Activated B cell treated with CpG ODN at 0.5 μM for 24 hours (primary cell): ENCODE results near the gene AGAP2. TPM values are rescaled to one million over a fixed set of nuclear protein-coding genes. Genes with fewer than 3 reads are reported as not detected.

Experiments
- ATAC-seq: fragments of 200-7000 bp; cut with Tn5 transposase; one replicate; pipeline ENCODE4 v1.10.0; 2021; ENCODE audit warnings: low read depth, mild to moderate bottlenecking, moderate library complexity
- CTCF ChIA-PET: fragments of 350-600 bp; sonication (Branson Sonifier 250); formaldehyde crosslinking; loops from one replicate; lab custom pipeline; 2021; ENCODE audit warnings: antibody characterized with exemption; lab: Charles Lee
- POLR2A ChIA-PET: fragments of 350-600 bp; sonication (Branson Sonifier 250); formaldehyde crosslinking; loops from one replicate; lab custom pipeline; 2021; ENCODE audit warnings: antibody characterized with exemption; lab: Charles Lee
- DNase-seq: peaks from one replicate; pipeline ENCODE4 v3.0.0; 2022
- H3K27ac Mint-ChIP-seq: one replicate; pipeline ENCODE4 v1.8.0; 2020; ENCODE audit warnings: mixed read lengths
- H3K27me3 Mint-ChIP-seq: one replicate; pipeline ENCODE4 v1.8.0; 2021; ENCODE audit warnings: mixed read lengths
- H3K36me3 Mint-ChIP-seq: one replicate; pipeline ENCODE4 v1.8.0; 2021; ENCODE audit warnings: low read depth, mixed read lengths
- H3K4me1 Mint-ChIP-seq: one replicate; pipeline ENCODE4 v1.8.0; 2021; ENCODE audit warnings: mixed read lengths
- H3K4me3 Mint-ChIP-seq: one replicate; pipeline ENCODE4 v1.8.0; 2020; ENCODE audit warnings: mild to moderate bottlenecking, mixed read lengths
- H3K9me3 Mint-ChIP-seq: one replicate; pipeline ENCODE4 v1.8.0; 2020; ENCODE audit warnings: mixed read lengths
- CTCF ChIP-seq: fragments of 200-600 bp; IDR thresholded peaks from one replicate; pipeline ENCODE4 v1.8.0; 2022; ENCODE audit warnings: antibody characterized with exemption, mild to moderate bottlenecking
- intact Hi-C: fragments of 100-400 bp; cut with micrococcal nuclease; formaldehyde crosslinking; loops from one replicate; pipeline ENCODE4 v1.15.1; 2024
- total RNA-seq: library from RNA; stranded (reverse); gene quantifications from 2 replicates; pipeline ENCODE4 v1.2.3, GENCODE V29; 2022

The AGAP2 gene
- total RNA-seq, 1 donor from 2014 or later = 18.5 TPM

- peaks cover 56% of the 10 kb centered on the region for H3K4me1 Mint-ChIP-seq
- intact Hi-C loops = loop anchor here (1.0 to 5.0 kb wide), 9 partner anchors 8 to 1065 kb away; partner anchors contain the start of genes ARHGAP9, DDIT3, EEF1AKMT3 and METTL1
- TF ChIP-seq CTCF = no peak
- H3K27me3 Mint-ChIP-seq = no peaks in the 10 kb centered on the region
- CTCF ChIA-PET = no interaction called here
- ATAC-seq = no peak
- POLR2A ChIA-PET = interaction anchor here (0.6 to 1.2 kb wide), 6 partner anchors 14 to 1377 kb away, joined by 3 to 6 read pairs (median 3); partner anchors contain the start of genes DDIT3, EEF1AKMT3, METTL1 and OS9
- H3K9me3 Mint-ChIP-seq = no peaks in the 10 kb centered on the region
- no peak for DNase-seq
- peaks cover 48% of the 10 kb centered on the region for H3K36me3 Mint-ChIP-seq
- peak overlapping the region; percentile 87 for H3K27ac Mint-ChIP-seq
- peak overlapping the region; percentile 90 for H3K4me3 Mint-ChIP-seq
These were observed 14.1 kb upstream of the AGAP2 start for GRCh38 chr12:57752668-57753000.

DNA sequence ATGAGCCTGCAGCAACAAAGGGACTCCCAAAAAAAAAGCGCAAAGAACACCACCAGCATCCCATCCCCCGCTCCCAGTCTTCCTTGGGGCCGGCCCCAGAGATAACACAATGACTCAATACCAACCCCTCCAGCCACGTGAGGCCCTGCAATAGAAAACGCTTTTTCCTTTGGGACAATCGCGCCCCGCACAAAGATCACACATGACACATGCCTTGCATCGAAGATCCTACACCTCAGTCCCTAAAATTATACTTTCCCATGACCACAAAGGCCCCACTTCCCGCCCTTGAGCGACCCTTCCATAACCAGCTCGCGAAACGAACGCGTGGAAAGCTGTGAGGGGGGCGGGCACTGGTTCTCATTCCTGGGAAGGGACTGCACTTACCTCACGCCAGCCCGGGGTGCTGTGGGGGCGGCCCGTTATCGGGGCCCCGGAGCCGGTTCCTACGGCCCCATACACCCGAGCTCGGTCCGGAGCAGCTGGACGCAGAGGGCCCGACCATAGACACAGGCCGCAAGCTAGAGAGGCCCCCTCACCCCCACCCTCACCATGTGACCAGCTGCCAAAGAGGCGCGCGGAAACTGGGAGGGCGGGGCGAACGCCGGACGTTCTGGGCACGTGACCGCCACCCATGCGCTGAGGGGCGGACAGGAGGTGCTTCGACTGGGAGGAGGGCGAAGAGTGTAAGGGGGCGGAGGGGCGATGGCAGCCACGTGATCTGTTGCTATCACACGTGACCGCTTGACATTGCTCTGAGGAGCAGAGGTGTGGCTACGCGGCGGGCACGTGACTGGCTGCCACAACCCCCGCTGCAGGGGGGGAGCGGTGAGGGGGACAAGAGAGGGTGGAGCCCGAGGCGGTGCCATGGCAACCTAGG, 13.5 kb upstream of the AGAP2 start, which contains the start of gene CDK4:
Gene CDK4 (minus strand): TSS at position 523 of the 880 bp plus-strand sequence. CDS start 593 bp downstream, outside the sequence.
- TF ChIP-seq CTCF = no peak
- DNase-seq (peak; percentile 94), ATAC-seq (peak; percentile 76)
- H3K9me3 Mint-ChIP-seq = no peaks in the 10 kb centered on the region
- CTCF ChIA-PET = no interaction called here
- peaks cover 51% of the 10 kb centered on the region for H3K36me3 Mint-ChIP-seq
- intact Hi-C loops = loop anchor here (1.0 to 5.0 kb wide), 9 partner anchors 8 to 1065 kb away; partner anchors contain the start of genes ARHGAP9, DDIT3, EEF1AKMT3 and METTL1
- H3K27me3 Mint-ChIP-seq = no peaks in the 10 kb centered on the region
- peaks cover 55% of the 10 kb centered on the region for H3K4me1 Mint-ChIP-seq
- peak within 1 kb of the TSS; percentile 90 for H3K4me3 Mint-ChIP-seq
- H3K27ac Mint-ChIP-seq = peak within 1 kb of the TSS; percentile 87
- POLR2A ChIA-PET = interaction anchor here (0.6 to 1.2 kb wide), 8 partner anchors 10 to 1376 kb away, joined by 3 to 6 read pairs (median 3); partner anchors contain the start of genes DDIT3, EEF1AKMT3, METTL1 and OS9

- Mint-ChIP-seq H3K4me1 (peaks cover 52% of the 10 kb centered on the region), H3K9me3 (no peaks in the 10 kb centered on the region), H3K27me3 (no peaks in the 10 kb centered on the region), H3K27ac (peak overlapping the region; percentile 87), H3K4me3 (peak overlapping the region; percentile 90), H3K36me3 (peaks cover 55% of the 10 kb centered on the region)
- DNase-seq = no peak
- no peak for ATAC-seq
- intact Hi-C loops = loop anchor here (5.0 kb wide), 2 partner anchors 274 to 1064 kb away; partner anchors contain the start of genes ARHGAP9 and PTGES3
- ChIA-PET POLR2A (interaction anchor here (0.9 to 1.2 kb wide), 5 partner anchors 10 to 85 kb away, joined by 3 to 6 read pairs (median 3); partner anchors contain the start of genes EEF1AKMT3, METTL1 and OS9), CTCF (no interaction called here)
- no peak for TF ChIP-seq CTCF
These were observed 12.9 kb upstream of the AGAP2 start for GRCh38 chr12:57751432-57751787.

DNA sequence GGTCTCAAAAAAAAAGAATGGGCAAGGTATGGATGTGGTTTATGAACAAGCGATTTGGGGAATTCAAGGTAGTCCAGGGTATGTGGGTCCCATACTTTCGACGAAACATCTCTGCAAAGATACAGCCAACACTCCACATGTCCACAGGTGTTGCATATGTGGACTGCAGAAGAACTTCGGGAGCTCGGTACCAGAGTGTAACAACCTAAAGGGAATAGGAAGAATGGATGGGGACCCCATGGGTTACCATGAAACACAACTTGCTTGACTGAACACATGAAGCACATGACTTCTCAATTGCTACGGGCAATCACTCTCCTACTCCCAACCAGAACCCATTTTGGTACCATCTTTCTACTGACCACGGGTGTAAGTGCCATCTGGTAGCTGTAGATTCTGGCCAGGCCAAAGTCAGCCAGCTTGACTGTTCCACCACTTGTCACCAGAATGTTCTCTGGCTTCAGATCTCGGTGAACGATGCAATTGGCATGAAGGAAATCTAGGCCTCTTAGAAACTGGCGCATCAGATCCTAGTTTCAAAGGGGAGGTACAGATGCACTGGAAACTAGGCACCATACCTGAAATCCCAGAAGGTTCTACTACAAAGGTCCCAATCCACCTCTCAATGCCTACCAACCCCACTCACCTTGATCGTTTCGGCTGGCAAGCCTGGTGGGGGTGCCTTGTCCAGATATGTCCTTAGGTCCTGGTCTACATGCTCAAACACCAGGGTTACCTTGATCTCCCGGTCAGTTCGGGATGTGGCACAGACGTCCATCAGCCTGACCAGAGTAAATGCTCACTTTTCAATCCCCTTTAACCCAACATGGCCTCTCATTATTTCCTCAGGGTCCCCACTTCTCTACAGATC, 12.3 kb upstream of the AGAP2 start:
- ChIA-PET CTCF (no interaction called here), POLR2A (no interaction called here)
- H3K9me3 Mint-ChIP-seq = no peaks in the 10 kb centered on the region
- peak overlapping the region; percentile 90 for H3K4me3 Mint-ChIP-seq
- peak overlapping the region; percentile 87 for H3K27ac Mint-ChIP-seq
- TF ChIP-seq CTCF = no peak
- DNase-seq (no peak), ATAC-seq (no peak)
- peaks cover 56% of the 10 kb centered on the region for H3K36me3 Mint-ChIP-seq
- peaks cover 55% of the 10 kb centered on the region for H3K4me1 Mint-ChIP-seq
- no peaks in the 10 kb centered on the region for H3K27me3 Mint-ChIP-seq
- intact Hi-C loops = loop anchor here (5.0 kb wide), 2 partner anchors 273 to 1063 kb away; partner anchors contain the start of genes ARHGAP9 and PTGES3
